Measurements from ENCODE around the gene MAX. TPM values are rescaled to one million over a fixed set of nuclear protein-coding genes. Genes with fewer than 3 reads are reported as not detected.

MAX gene
- total RNA-seq, 4 donors from 2014 or later, result 27.5 to 50.0 (median 37.2) TPM

- Histone ChIP-seq H3K4me3 (no peak overlapping the region), H3K9me3 (no peaks in the 10 kb centered on the region), H3K36me3 (no peaks in the 10 kb centered on the region), H3K4me1 (no peaks in the 10 kb centered on the region), H3K27me3 (no peaks in the 10 kb centered on the region), H3K27ac (no peak overlapping the region)
- in situ Hi-C loops (cut with MboI; ENCODE audit: low sequenced_read_pairs in 4 of 4), result loop anchor here in 1 of 4 donors (10.0 kb wide), 1 partner anchor 122 kb away; the partner anchor contains the start of gene FNTB
- DNase-seq (no peak), ATAC-seq (no peak)
- no peak for TF ChIP-seq POLR2A (IDR thresholded peaks at IDR 0.05)
- TF ChIP-seq, protein P1, sequence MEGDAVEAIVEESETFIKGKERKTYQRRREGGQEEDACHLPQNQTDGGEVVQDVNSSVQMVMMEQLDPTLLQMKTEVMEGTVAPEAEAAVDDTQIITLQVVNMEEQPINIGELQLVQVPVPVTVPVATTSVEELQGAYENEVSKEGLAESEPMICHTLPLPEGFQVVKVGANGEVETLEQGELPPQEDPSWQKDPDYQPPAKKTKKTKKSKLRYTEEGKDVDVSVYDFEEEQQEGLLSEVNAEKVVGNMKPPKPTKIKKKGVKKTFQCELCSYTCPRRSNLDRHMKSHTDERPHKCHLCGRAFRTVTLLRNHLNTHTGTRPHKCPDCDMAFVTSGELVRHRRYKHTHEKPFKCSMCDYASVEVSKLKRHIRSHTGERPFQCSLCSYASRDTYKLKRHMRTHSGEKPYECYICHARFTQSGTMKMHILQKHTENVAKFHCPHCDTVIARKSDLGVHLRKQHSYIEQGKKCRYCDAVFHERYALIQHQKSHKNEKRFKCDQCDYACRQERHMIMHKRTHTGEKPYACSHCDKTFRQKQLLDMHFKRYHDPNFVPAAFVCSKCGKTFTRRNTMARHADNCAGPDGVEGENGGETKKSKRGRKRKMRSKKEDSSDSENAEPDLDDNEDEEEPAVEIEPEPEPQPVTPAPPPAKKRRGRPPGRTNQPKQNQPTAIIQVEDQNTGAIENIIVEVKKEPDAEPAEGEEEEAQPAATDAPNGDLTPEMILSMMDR (IDR thresholded peaks at IDR 0.05 in 4 of 5, conservative IDR thresholded peaks at IDR 0.05 in 1 of 5), result no peak
- intact Hi-C loops (cut with DNase I; ENCODE audit: low total_unique reads), result loop anchor here (10.0 kb wide), 1 partner anchor 258 kb away; no protein-coding TSS in a partner anchor
Observed at GRCh38 chr14:65107200-65107599, 4.9 kb upstream of the MAX start.

- intact Hi-C loops (cut with DNase I; ENCODE audit: low total_unique reads), result loop anchor here (10.0 kb wide), 1 partner anchor 258 kb away; no protein-coding TSS in a partner anchor
- in situ Hi-C loops (cut with MboI; ENCODE audit: low sequenced_read_pairs in 4 of 4), result loop anchor here in 1 of 4 donors (10.0 kb wide), 1 partner anchor 122 kb away; the partner anchor contains the start of gene FNTB
- no peak for ATAC-seq
Observed at GRCh38 chr14:65106736-65107135, 4.4 kb upstream of the MAX start.

DNA sequence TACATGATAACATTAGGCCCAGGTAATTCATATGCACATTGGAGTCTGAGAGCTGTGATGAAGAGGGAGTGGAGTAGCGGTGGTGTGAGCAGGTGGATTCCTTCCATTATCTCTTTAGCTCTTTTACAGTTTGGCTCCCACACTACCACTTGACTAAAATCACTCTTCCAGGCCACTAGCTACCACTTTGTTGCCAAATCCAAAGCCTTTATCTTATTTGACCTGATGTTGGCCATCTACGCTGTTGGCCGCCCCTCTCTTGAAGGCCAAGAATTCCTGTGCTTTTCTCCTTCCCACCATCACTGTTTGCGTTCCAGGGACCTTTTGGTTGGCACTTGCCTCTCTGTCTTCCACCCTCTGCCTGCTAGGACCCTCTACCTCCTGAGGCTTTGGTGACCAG lies 4.0 kb upstream of the MAX start:
- Histone ChIP-seq H3K4me1 (peaks cover under 1 to 4% of the 10 kb centered on the region in 2 donors), H3K9me3 (no peaks in the 10 kb centered on the region), H3K36me3 (no peaks in the 10 kb centered on the region), H3K27ac (no peak overlapping the region), H3K27me3 (no peaks in the 10 kb centered on the region), H3K4me3 (no peak overlapping the region)
- DNase-seq (no peak), ATAC-seq (no peak)
- intact Hi-C loops (cut with DNase I; ENCODE audit: low total_unique reads), result loop anchor here (10.0 kb wide), 1 partner anchor 258 kb away; no protein-coding TSS in a partner anchor
- in situ Hi-C loops (cut with MboI; ENCODE audit: low sequenced_read_pairs in 4 of 4), result loop anchor here in 1 of 4 donors (10.0 kb wide), 1 partner anchor 122 kb away; the partner anchor contains the start of gene FNTB
- no peak for TF ChIP-seq POLR2A (IDR thresholded peaks at IDR 0.05)

More at GRCh38 chr14:65106736-65107135, 4.4 kb upstream of the MAX start:
- Histone ChIP-seq H3K27ac (no peak overlapping the region), H3K4me3 (no peak overlapping the region), H3K27me3 (no peaks in the 10 kb centered on the region), H3K9me3 (no peaks in the 10 kb centered on the region), H3K36me3 (no peaks in the 10 kb centered on the region), H3K4me1 (no peaks in the 10 kb centered on the region)
- DNase-seq, result no peak
- TF ChIP-seq, protein P1 (IDR thresholded peaks at IDR 0.05 in 4 of 5, conservative IDR thresholded peaks at IDR 0.05 in 1 of 5), result no peak
- no peak for TF ChIP-seq POLR2A (IDR thresholded peaks at IDR 0.05)

GRCh38 chr14:65104791-65105190 lies 2.5 kb upstream of the MAX start:
- TF ChIP-seq, protein P1 (IDR thresholded peaks at IDR 0.05 in 4 of 5, conservative IDR thresholded peaks at IDR 0.05 in 1 of 5), result no peak
- no peak for TF ChIP-seq POLR2A (IDR thresholded peaks at IDR 0.05)
- Histone ChIP-seq H3K36me3 (no peaks in the 10 kb centered on the region), H3K9me3 (no peaks in the 10 kb centered on the region), H3K4me1 (peaks cover 16 to 17% of the 10 kb centered on the region in 2 donors), H3K27ac (no peak overlapping the region), H3K4me3 (no peak overlapping the region), H3K27me3 (no peaks in the 10 kb centered on the region)
- intact Hi-C loops (cut with DNase I; ENCODE audit: low total_unique reads), result loop anchor here (5.0 to 10.0 kb wide), 2 partner anchors 260 to 308 kb away; partner anchors contain the start of gene FUT8
- no peak for ATAC-seq
- in situ Hi-C loops (cut with MboI; ENCODE audit: low sequenced_read_pairs in 4 of 4), result loop anchor here in 1 of 4 donors (10.0 kb wide), 1 partner anchor 120 kb away; the partner anchor contains the start of gene FNTB
- no peak for DNase-seq

- peak; percentile 21 to 28 for ATAC-seq
- in situ Hi-C loops (cut with MboI; ENCODE audit: low sequenced_read_pairs in 4 of 4), result loop anchor here in 1 of 4 donors (10.0 kb wide), 1 partner anchor 118 kb away; the partner anchor contains the start of gene FNTB
- Histone ChIP-seq H3K27ac (peak overlapping the region; percentile 78 to 93 (median 90)), H3K27me3 (no peaks in the 10 kb centered on the region), H3K36me3 (no peaks in the 10 kb centered on the region), H3K4me3 (peak overlapping the region; percentile 69 to 95 (median 83)), H3K9me3 (no peaks in the 10 kb centered on the region), H3K4me1 (peaks cover 30 to 31% of the 10 kb centered on the region in 2 donors)
- intact Hi-C loops (cut with DNase I; ENCODE audit: low total_unique reads), result loop anchor here (5.0 to 10.0 kb wide), 2 partner anchors 262 to 309 kb away; partner anchors contain the start of gene FUT8
- TF ChIP-seq, protein P1 (IDR thresholded peaks at IDR 0.05 in 4 of 5, conservative IDR thresholded peaks at IDR 0.05 in 1 of 5), result no peak
- no peak for TF ChIP-seq POLR2A (IDR thresholded peaks at IDR 0.05)
- DNase-seq, result peak in 1 of 2 donors; percentile 30
Observed at GRCh38 chr14:65103150-65103760, 938 bp upstream of the MAX start.

Data from gastrocnemius medialis (tissue), 4 donors.